Measurements from ENCODE around the gene SLC39A7.

The SLC39A7 gene

GRCh38 chr6:33190504-33191107 is 10.1 kb upstream of the SLC39A7 start:
- DNase-seq: peak; percentile 77

GRCh38 chr6:33191383-33192104 is 9.1 kb upstream of the SLC39A7 start:
- peak; percentile 78 for DNase-seq

- peak; percentile 72 for DNase-seq
Observed at GRCh38 chr6:33192105-33192646, 8.5 kb upstream of the SLC39A7 start, which contains the start of gene COL11A2. Gene COL11A2 (minus strand): TSS chr6:33192467. CDS start chr6:33192240, 227 bp downstream.

GRCh38 chr6:33192671-33193602 is 7.7 kb upstream of the SLC39A7 start:
- DNase-seq: peak; percentile 85

- DNase-seq: peak; percentile 50
Observed at GRCh38 chr6:33193619-33194018, 7.0 kb upstream of the SLC39A7 start.

GRCh38 chr6:33194431-33194979 is 6.2 kb upstream of the SLC39A7 start:
- no peak for DNase-seq

GRCh38 chr6:33195304-33196165 is 5.1 kb upstream of the SLC39A7 start:
- DNase-seq: no peak

GRCh38 chr6:33197431-33198048 is 3.1 kb upstream of the SLC39A7 start:
- no peak for DNase-seq

GRCh38 chr6:33198159-33198852 is 2.4 kb upstream of the SLC39A7 start:
- DNase-seq: peak; percentile 20

- peak; percentile 25 for DNase-seq
Observed at GRCh38 chr6:33198853-33199436, 1.7 kb upstream of the SLC39A7 start.

GRCh38 chr6:33199687-33200218 is 914 bp upstream of the SLC39A7 start:
- no peak for DNase-seq

GRCh38 chr6:33201147-33201545 is 479 bp downstream of the SLC39A7 start:
- DNase-seq: no peak

GRCh38 chr6:33201935-33202334 is 1.3 kb downstream of the SLC39A7 start:
- peak; percentile 15 for DNase-seq

GRCh38 chr6:33202799-33203198 is 2.1 kb downstream of the SLC39A7 start:
- no peak for DNase-seq

- peak; percentile 13 for DNase-seq
Observed at GRCh38 chr6:33203443-33204164, 2.9 kb downstream of the SLC39A7 start.

- DNase-seq: no peak
Observed at GRCh38 chr6:33204165-33204414, 3.4 kb downstream of the SLC39A7 start.

- DNase-seq: peak; percentile 93
Observed at GRCh38 chr6:33204415-33205190, 3.9 kb downstream of the SLC39A7 start, which contains the start of gene HSD17B8. Gene HSD17B8 (plus strand): TSS chr6:33204655. CDS start chr6:33204669, 14 bp downstream.

- DNase-seq: peak; percentile 31
Observed at GRCh38 chr6:33205191-33206026, 4.7 kb downstream of the SLC39A7 start.
